Breast epithelium (tissue), 4 donors: ENCODE data around the gene C1QTNF8. TPM values are rescaled to one million over a fixed set of nuclear protein-coding genes. Genes with fewer than 3 reads are reported as not detected.

Source experiments
- DNase-seq, 2 donors: peaks; one replicate each; pipeline ENCODE4 v3.0.0-alpha.2; 2019; ENCODE audit warnings: low spot score in 2 of 2
- H3K27ac ChIP-seq, 2 donors: fragments of 200-600 bp; sonication (generic) in 1 of 2; one replicate each; pipeline ENCODE4 v1.5.1; 2016 to 2019; ENCODE audit warnings: mild to moderate bottlenecking in 1 of 2
- H3K27me3 ChIP-seq, 2 donors: fragments of 200-600 bp; sonication (generic) in 1 of 2; one replicate each; pipeline versions ENCODE4 v1.5.1 to v1.6.0; 2017 to 2019; ENCODE audit warnings: control low read depth in 1 of 2, mild to moderate bottlenecking in 1 of 2
- H3K36me3 ChIP-seq: fragments of 200-600 bp; one replicate; pipeline ENCODE4 v1.5.1; 2019
- H3K4me1 ChIP-seq, 2 donors: fragments of 200-600 bp; sonication (generic); one replicate each; pipeline ENCODE4 v1.5.1; 2016 to 2019; ENCODE audit warnings: control low read depth in 1 of 2
- H3K4me3 ChIP-seq, 3 donors: fragments of 200-600 bp; sonication (generic); 1 replicate in 2 of 3; 2 replicates in 1 of 3; pipeline ENCODE4 v1.5.1; 2016 to 2019; ENCODE audit warnings: mild to moderate bottlenecking in 3 of 3, moderate library complexity in 2 of 3
- H3K9me3 ChIP-seq, 2 donors: fragments of 200-600 bp; sonication (generic) in 1 of 2; one replicate each; pipeline ENCODE4 v1.5.1; 2016 to 2019; ENCODE audit warnings: control low read depth in 1 of 2
- POLR2A ChIP-seq: fragments of 450-650 bp; IDR thresholded peaks from one replicate; pipeline ENCODE4 v1.6.1; 2016; ENCODE audit warnings: antibody characterized with exemption, mild to moderate bottlenecking, moderate library complexity
- POLR2AphosphoS5 ChIP-seq, 3 donors: sonication (generic); formaldehyde crosslinking; IDR thresholded peaks; one replicate each; pipeline ENCODE4 v1.6.1; 2017; ENCODE audit warnings: antibody characterized with exemption in 3 of 3
- intact Hi-C: fragments of 100-400 bp; cut with DNase I; formaldehyde crosslinking; loops from one replicate; pipeline ENCODE4 v1.15.1; 2023; ENCODE audit warnings: low total_unique reads
- total RNA-seq, 3 donors: library from RNA; depleted of rRNA; stranded (reverse); fragments of >200 nt; gene quantifications; one replicate each; pipeline ENCODE4 v1.1.0, GENCODE V29; 2016
- TF ChIP-seq, protein P1 (sequence below), 3 donors: fragments of 450-650 bp; IDR thresholded peaks; one replicate each; pipeline ENCODE4 v1.5.1; 2016 to 2017; ENCODE audit warnings: antibody characterized with exemption in 3 of 3, mild to moderate bottlenecking in 3 of 3, moderate library complexity in 3 of 3

Gene C1QTNF8
- total RNA-seq, 3 donors from 2014 or later: not detected

DNA sequence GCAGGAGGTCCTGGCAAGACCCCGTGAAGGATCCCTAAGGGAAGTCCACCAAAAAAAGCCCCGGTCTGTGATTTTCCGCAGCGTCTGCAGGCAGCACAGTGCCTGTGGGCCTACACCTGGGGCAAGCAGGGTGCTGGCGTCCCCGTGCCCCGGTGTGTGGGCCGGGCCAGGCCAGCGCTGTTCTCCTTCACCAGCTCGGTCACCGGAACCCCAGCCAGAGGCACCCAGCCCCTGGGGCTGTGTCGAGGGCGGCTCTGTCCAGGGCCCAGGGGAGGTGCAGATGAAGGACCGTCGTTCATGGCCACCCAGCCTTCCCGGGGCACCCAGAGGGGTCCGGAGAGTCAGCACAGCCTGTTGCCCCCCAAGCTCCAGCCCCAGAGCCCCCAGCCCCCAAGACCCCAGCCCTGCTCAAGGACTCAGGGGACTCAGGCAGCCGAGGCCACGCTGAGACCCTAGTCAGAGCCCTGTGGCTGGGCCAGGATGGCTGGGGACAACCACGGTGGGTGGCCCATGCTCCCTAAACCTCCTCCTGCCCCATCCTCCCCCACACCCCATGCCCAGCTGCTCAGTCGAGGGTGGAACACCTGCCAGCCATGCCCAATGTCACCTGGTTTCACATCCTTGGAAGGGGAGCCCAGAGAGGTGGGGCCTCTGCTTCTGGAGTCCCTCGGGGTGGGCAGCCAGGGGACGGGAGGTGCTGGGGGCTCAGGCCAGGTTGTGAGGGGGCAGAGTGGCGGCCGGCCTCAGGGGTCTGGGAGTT is 5.7 kb upstream of the C1QTNF8 start:
- Histone ChIP-seq H3K27me3 (peaks cover 5 to 97% of the 10 kb centered on the region in 2 donors), H3K27ac (no peak overlapping the region), H3K36me3 (no peaks in the 10 kb centered on the region), H3K4me1 (no peaks in the 10 kb centered on the region), H3K9me3 (no peaks in the 10 kb centered on the region), H3K4me3 (no peak overlapping the region)
- intact Hi-C loops: no loop called here
- TF ChIP-seq, protein P1, sequence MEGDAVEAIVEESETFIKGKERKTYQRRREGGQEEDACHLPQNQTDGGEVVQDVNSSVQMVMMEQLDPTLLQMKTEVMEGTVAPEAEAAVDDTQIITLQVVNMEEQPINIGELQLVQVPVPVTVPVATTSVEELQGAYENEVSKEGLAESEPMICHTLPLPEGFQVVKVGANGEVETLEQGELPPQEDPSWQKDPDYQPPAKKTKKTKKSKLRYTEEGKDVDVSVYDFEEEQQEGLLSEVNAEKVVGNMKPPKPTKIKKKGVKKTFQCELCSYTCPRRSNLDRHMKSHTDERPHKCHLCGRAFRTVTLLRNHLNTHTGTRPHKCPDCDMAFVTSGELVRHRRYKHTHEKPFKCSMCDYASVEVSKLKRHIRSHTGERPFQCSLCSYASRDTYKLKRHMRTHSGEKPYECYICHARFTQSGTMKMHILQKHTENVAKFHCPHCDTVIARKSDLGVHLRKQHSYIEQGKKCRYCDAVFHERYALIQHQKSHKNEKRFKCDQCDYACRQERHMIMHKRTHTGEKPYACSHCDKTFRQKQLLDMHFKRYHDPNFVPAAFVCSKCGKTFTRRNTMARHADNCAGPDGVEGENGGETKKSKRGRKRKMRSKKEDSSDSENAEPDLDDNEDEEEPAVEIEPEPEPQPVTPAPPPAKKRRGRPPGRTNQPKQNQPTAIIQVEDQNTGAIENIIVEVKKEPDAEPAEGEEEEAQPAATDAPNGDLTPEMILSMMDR (IDR thresholded peaks at IDR 0.05): no peak
- TF ChIP-seq POLR2A (no peak), POLR2AphosphoS5 (IDR thresholded peaks at IDR 0.05) (no peak)
- no peak for DNase-seq

DNA sequence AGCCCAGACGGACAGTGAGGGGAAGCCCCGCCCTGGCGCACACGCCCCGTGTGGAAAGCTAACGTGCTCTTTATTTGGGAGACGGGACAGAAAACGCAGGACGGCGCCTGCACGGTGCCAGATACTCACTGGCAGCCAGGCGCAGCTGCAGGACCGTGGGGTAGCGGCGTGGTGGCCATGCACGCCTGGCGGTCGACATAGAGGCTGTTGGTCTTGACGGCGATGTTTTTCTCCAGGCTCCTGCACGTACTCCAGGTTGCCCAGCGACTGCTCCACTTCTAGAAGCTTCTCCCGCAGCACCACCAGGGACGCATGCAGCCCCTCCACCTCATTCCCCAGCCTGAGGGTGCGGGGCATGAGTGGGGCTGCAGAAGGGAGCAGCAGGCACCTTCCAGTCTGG is 5.1 kb upstream of the C1QTNF8 start:
- DNase-seq: no peak
- H3K36me3 ChIP-seq: no peaks in the 10 kb centered on the region
- intact Hi-C loops: no loop called here
- H3K27ac ChIP-seq: no peak overlapping the region
- H3K27me3 ChIP-seq: peaks cover 5 to 97% of the 10 kb centered on the region in 2 donors
- no peak for TF ChIP-seq POLR2AphosphoS5 (IDR thresholded peaks at IDR 0.05)
- no peak for TF ChIP-seq POLR2A
- TF ChIP-seq, protein P1 (IDR thresholded peaks at IDR 0.05): no peak
- no peaks in the 10 kb centered on the region for H3K9me3 ChIP-seq
- H3K4me1 ChIP-seq: no peaks in the 10 kb centered on the region
- H3K4me3 ChIP-seq: no peak overlapping the region

DNA sequence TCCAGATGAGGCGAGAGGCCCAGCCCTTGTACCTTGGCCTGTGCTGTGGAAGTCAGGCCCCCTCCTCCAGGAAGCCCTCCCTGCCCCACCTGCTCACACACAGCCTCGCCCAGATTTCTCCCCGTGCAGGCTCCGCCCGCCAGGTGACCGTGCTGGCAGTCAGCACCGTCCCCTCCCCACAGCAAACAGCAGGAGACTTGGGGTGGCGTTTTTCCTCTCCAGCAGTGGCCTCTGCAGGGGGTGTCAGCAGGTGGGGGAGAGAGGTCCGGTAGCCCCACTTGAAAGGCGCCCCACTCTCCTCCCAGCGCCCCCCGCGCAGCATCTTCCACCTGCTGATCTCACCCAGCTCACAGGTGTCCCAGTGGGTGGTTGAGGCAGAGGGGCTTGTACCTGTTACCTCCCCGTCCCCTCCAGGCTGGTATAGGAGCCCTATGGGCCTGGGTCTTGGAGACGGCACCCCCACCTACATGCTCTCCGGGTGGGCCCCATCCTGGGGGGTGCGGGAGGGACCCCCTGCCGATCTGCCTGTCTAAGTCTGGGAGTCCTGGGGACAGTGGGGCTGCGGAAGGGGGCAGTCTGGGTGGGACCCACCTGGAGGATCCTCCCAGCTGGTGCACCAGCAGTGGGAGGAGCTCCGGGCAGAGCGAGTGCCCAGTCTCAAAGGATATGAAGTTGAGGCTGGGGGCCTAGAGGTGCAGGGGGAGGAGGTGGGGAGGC is 4.2 kb upstream of the C1QTNF8 start:
- TF ChIP-seq, protein P1 (IDR thresholded peaks at IDR 0.05): no peak
- TF ChIP-seq POLR2A (no peak), POLR2AphosphoS5 (IDR thresholded peaks at IDR 0.05) (no peak)
- no peak for DNase-seq
- Histone ChIP-seq H3K27me3 (peaks cover 5 to 97% of the 10 kb centered on the region in 2 donors), H3K9me3 (no peaks in the 10 kb centered on the region), H3K36me3 (no peaks in the 10 kb centered on the region), H3K4me3 (no peak overlapping the region), H3K27ac (no peak overlapping the region), H3K4me1 (no peaks in the 10 kb centered on the region)
- intact Hi-C loops: no loop called here

DNA sequence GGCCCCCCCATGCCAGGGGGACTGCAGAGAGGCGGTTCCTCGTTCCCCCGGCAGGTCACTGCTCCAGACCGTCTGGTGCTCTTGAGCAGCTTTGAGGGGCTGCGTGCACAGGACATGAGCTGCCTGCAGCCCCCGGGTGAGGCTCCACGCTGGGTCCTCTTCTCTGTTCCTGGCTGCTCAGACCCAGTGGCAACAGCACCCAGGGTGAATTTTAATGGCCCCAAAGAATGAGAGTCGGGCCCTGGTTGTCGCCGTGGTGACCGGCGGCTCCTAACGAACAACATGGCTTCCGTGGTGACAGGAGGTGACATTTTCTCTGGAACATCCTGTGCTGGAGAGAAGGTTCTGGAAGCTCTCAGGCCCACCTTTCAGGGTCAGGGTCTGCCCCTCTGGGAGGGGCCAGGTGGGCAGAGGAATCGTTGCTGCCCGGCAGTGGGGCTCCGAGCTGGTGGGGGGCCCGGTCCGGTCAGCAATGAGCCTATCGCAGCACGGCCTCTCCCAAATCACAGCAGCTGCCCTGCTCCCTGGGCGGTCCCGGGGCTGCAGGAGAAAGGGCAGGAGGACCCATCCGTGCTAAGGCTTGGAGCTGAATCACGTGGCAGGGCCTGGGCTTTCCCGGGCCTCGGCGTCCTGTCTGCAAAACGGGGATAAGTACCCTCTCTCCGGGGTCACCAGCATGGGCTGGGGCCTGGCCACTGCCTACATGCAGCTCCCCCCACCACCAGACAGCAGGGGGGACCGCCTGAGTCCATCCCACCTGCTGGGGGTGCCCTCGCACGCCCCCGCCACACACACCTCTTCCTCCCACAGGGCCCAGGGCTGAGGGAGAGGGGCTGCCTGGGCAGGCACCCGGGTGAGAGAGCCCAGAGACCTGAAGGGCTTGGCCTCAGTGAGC is 3.4 kb upstream of the C1QTNF8 start:
- Histone ChIP-seq H3K4me1 (no peaks in the 10 kb centered on the region), H3K36me3 (no peaks in the 10 kb centered on the region), H3K9me3 (no peaks in the 10 kb centered on the region), H3K4me3 (no peak overlapping the region), H3K27me3 (peaks cover 5 to 97% of the 10 kb centered on the region in 2 donors), H3K27ac (no peak overlapping the region)
- DNase-seq: no peak
- intact Hi-C loops: no loop called here
- TF ChIP-seq POLR2AphosphoS5 (IDR thresholded peaks at IDR 0.05) (no peak), POLR2A (no peak)
- TF ChIP-seq, protein P1 (IDR thresholded peaks at IDR 0.05): no peak
